Mesendoderm (in vitro differentiated cells): ENCODE results near the gene EFCAB6.

Experiments used
- DNase-seq: peaks from one replicate; pipeline ENCODE4 v3.0.0; 2013
- H2AK5ac ChIP-seq: 2 replicates; pipeline ENCODE4 v1.6.1; 2013; ENCODE audit warnings: low read length, inconsistent platforms
- H2BK120ac ChIP-seq: 2 replicates; pipeline ENCODE4 v1.6.1; 2013; ENCODE audit warnings: low read depth, mild to moderate bottlenecking, low read length, moderate library complexity, mixed read lengths
- H2BK15ac ChIP-seq: replicated peaks from 2 replicates; pipeline ENCODE4 v1.6.1; 2013; ENCODE audit warnings: low read depth, mild to moderate bottlenecking, moderate library complexity
- H2BK5ac ChIP-seq: 2 replicates; pipeline ENCODE4 v1.6.1; 2013; ENCODE audit warnings: low read length, inconsistent platforms
- H3K18ac ChIP-seq: 2 replicates; pipeline ENCODE4 v1.6.1; 2013; ENCODE audit warnings: mild to moderate bottlenecking, low read length, mixed read lengths
- H3K23ac ChIP-seq: one replicate; pipeline ENCODE4 v1.6.1; 2013; ENCODE audit warnings: low read length
- H3K27ac ChIP-seq: 2 replicates; pipeline ENCODE4 v1.5.1; 2013; ENCODE audit warnings: low read depth, mild to moderate bottlenecking, inconsistent platforms, low read length, moderate library complexity
- H3K27me3 ChIP-seq: 2 replicates; pipeline ENCODE4 v1.6.1; 2013; ENCODE audit warnings: low read length, control low read depth, mild to moderate bottlenecking, inconsistent platforms; ENCODE audit not compliant: insufficient read depth, poor library complexity
- H3K36me3 ChIP-seq: 2 replicates; pipeline ENCODE4 v1.6.1; 2013; ENCODE audit warnings: low read length, inconsistent platforms; ENCODE audit not compliant: control insufficient read depth, insufficient read depth
- H3K4ac ChIP-seq: one replicate; pipeline ENCODE4 v1.6.1; 2013; ENCODE audit warnings: low read depth, mild to moderate bottlenecking, low read length, moderate library complexity
- H3K4me1 ChIP-seq: 2 replicates; pipeline ENCODE4 v1.6.1; 2013; ENCODE audit warnings: low read depth, low read length, inconsistent platforms; ENCODE audit not compliant: control insufficient read depth
- H3K4me2 ChIP-seq: 2 replicates; pipeline ENCODE4 v1.6.1; 2013; ENCODE audit warnings: low read length
- H3K4me3 ChIP-seq: 2 replicates; pipeline ENCODE4 v1.5.1; 2013; ENCODE audit warnings: mild to moderate bottlenecking, low read length
- H3K56ac ChIP-seq: one replicate; pipeline ENCODE4 v1.6.1; 2013; ENCODE audit warnings: low read length
- H3K79me1 ChIP-seq: 2 replicates; pipeline ENCODE4 v1.6.1; 2013; ENCODE audit warnings: low read length, inconsistent platforms
- H3K79me2 ChIP-seq: 2 replicates; pipeline ENCODE4 v1.6.1; 2013; ENCODE audit warnings: mild to moderate bottlenecking, low read length; ENCODE audit not compliant: control insufficient read depth, insufficient read depth
- H3K9ac ChIP-seq: 2 replicates; pipeline ENCODE4 v1.6.1; 2013; ENCODE audit warnings: low read length, inconsistent platforms
- H4K5ac ChIP-seq: one replicate; pipeline ENCODE4 v1.6.1; 2013; ENCODE audit warnings: low read length
- H4K8ac ChIP-seq: one replicate; pipeline ENCODE4 v1.6.1; 2013; ENCODE audit warnings: low read depth, mild to moderate bottlenecking, control low read depth, low read length, moderate library complexity
- WGBS: extraction: QIAGEN DNeasy Blood & Tissue Kit; methylation state at CpG from one replicate; pipeline ENCODE4 v1.1.7; 2013; ENCODE audit warnings: low lambda C conversion rate, missing lambda C conversion rate; ENCODE audit not compliant: insufficient coverage; ENCODE audit errors: extremely low coverage; 5-methylcytosine and 5-hydroxymethylcytosine counted together

EFCAB6 gene

DNA sequence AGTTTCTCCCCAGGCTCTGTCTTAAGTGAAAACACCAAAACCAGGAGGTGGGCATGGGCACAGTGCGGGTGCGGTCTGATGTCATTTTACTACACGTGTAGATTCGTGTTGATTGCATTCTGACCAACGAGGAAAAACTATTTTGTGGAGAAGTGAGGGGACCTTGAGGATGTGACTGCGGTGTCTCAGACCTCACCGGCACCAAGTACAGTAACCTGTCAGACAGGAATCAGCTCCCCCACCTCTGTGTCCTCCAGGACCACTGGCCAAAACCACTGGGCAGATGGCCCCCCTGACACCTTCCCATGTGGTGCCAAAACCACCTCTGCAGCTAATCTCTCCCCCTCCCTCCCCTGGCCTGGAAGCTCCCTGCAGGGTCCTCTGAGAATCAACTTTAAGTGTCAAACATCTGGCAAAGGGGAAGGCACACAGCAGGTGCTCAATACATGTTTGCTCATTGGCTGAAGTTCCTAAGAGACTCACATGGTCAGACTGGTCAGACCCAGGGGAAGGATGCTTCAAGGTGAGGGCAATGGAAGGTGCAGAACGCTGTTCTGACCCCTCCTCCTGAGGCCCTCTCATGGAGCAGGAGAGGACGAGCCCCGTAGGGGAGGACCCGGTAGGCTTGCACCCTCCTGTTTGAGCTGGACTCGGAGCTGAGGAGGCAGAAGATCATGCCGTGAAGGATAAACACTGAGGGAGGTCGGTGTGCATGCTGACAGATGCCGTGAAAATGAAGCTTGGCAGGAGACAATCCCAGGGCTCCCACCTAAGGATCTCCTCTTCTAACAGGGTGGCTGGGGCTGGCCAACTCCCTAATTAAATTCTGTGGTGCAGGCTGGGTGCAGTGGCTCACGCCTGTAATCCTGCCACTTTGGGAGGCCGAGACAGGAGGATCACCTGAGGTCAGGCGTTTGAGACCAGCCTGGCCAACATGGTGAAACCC is 270.4 kb downstream of the EFCAB6 start:
- H3K18ac ChIP-seq: no peak overlapping the region
- H3K27ac ChIP-seq: no peak overlapping the region
- no peaks in the 10 kb centered on the region for H3K79me2 ChIP-seq
- WGBS: no CpG with 5 or more reads among the region's 18 CpGs
- no peaks in the 10 kb centered on the region for H3K36me3 ChIP-seq
- no peaks in the 10 kb centered on the region for H3K4me1 ChIP-seq
- DNase-seq: peak; percentile 30
- H3K27me3 ChIP-seq: no peaks in the 10 kb centered on the region
- H2BK15ac ChIP-seq: no peak overlapping the region
- no peak overlapping the region for H3K4me3 ChIP-seq
- H3K4ac ChIP-seq: no peak overlapping the region
- H2AK5ac ChIP-seq: no peak overlapping the region
- no peak overlapping the region for H3K4me2 ChIP-seq
- no peak overlapping the region for H3K9ac ChIP-seq
- H4K8ac ChIP-seq: no peak overlapping the region
- no peak overlapping the region for H3K23ac ChIP-seq
- H2BK120ac ChIP-seq: no peak overlapping the region
- H2BK5ac ChIP-seq: no peak overlapping the region
- no peak overlapping the region for H3K56ac ChIP-seq
- H3K79me1 ChIP-seq: no peaks in the 10 kb centered on the region
- no peak overlapping the region for H4K5ac ChIP-seq

DNA sequence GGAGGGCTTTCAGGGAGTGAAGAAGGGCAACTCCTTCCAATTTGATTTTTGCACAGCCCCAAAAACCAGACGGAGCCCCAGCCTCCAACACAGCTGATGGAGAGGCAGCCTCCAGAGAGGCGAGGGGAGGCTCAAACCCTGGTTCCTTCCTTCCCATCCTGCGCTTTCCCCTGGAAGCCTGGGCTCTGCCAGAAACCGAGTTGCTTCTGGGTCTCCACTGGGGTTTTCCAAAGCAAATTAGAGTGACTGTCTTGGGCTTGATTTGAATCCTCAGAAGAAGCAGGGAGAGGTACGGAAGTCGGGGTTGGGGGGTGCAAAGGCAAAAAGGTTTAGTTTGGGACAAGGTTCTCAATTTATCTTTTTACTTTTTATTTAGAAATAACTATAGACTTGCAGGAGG is 271.1 kb downstream of the EFCAB6 start:
- Histone ChIP-seq H3K23ac (no peak overlapping the region), H3K27ac (no peak overlapping the region), H2BK120ac (no peak overlapping the region), H3K27me3 (no peaks in the 10 kb centered on the region), H3K4me3 (no peak overlapping the region), H3K56ac (no peak overlapping the region), H2AK5ac (no peak overlapping the region), H3K36me3 (no peaks in the 10 kb centered on the region), H3K4me2 (no peak overlapping the region), H2BK5ac (no peak overlapping the region), H3K79me2 (no peaks in the 10 kb centered on the region), H4K5ac (no peak overlapping the region), H3K18ac (no peak overlapping the region), H3K79me1 (no peaks in the 10 kb centered on the region), H3K9ac (no peak overlapping the region), H3K4me1 (no peaks in the 10 kb centered on the region), H2BK15ac (no peak overlapping the region), H4K8ac (no peak overlapping the region), H3K4ac (no peak overlapping the region)
- DNase-seq: no peak
- WGBS: no CpG with 5 or more reads among the region's 6 CpGs

DNA sequence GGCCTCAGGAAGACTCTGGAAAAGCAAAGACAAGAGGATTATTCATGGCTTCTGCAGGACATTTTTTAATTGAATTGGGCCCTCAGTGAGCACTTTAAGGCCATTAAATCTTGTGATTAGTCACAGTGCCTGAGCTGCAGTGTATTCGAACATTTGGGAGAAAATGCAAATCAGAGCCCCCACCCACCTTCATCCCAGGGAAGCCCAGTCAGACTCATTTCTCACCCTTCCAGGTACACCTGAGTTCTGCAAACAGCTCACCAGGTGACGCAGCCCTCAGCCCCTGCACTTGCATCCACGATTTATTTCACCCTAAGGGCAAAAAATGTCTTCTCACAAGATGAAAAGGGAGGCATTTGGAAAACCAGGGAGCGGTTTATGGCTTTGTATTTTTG is 271.6 kb downstream of the EFCAB6 start:
- no peak overlapping the region for H3K4me2 ChIP-seq

DNA sequence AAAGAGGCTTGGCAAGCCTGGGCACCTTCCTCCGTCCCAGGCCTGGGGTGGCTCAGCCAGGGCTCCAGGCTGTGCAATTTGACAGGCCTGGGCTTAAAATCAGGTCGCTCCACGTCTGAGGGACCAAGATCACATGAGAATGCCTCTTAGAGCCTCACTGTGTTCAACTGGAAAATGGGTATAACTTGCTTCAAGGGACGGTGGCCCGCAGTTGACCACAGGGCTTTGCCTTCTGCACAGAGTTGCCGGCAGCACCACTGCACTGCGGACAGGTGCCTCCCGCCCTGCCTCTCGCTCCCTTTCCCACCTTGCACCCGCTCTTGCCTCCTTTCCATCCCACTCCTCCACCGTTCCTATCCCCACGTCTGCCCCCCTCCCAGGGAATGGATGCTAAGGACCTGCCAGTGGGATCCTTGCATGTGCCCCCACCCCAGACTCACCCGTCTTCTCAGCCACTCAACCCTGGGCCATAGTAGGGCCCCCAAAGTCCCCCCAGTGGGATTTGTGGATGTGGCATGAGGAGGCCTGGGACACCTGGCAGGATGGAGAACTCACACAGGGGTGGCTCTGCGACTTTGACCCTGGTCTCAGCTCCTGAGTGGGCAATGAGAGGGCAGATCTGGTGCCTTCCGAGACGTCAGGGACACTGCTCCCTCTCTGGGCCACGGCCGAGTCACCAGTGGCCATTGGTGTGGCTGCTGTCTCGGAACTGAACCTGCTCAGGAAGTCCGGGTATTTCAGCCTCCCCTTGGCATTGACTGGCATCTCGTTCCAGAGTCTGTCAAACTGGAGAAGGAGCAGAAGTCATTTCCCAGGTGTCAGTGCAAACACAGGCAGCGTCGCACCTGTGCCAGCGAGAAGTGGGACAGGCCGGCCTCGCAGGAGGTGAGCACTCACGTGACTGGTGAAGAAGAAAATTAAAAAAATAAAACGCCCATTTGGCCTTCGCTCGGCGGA is 272.3 kb downstream of the EFCAB6 start:
- Histone ChIP-seq H2BK5ac (no peak overlapping the region), H3K56ac (no peak overlapping the region), H4K8ac (no peak overlapping the region), H3K9ac (no peak overlapping the region), H4K5ac (no peak overlapping the region), H3K27ac (no peak overlapping the region), H2AK5ac (no peak overlapping the region), H3K79me2 (no peaks in the 10 kb centered on the region), H2BK15ac (no peak overlapping the region), H3K27me3 (no peaks in the 10 kb centered on the region), H3K79me1 (no peaks in the 10 kb centered on the region), H3K23ac (no peak overlapping the region), H3K18ac (no peak overlapping the region), H3K36me3 (no peaks in the 10 kb centered on the region), H2BK120ac (no peak overlapping the region), H3K4me1 (no peaks in the 10 kb centered on the region), H3K4me3 (no peak overlapping the region), H3K4ac (no peak overlapping the region), H3K4me2 (no peak overlapping the region)
- no CpG with 5 or more reads among the region's 31 CpGs for WGBS
- DNase-seq: no peak

More for the DNA sequence above, 271.6 kb downstream of the EFCAB6 start:
- no peak for DNase-seq
- Histone ChIP-seq H2AK5ac (no peak overlapping the region), H3K9ac (no peak overlapping the region), H2BK5ac (no peak overlapping the region), H3K79me1 (no peaks in the 10 kb centered on the region), H3K4ac (no peak overlapping the region), H3K4me1 (no peaks in the 10 kb centered on the region), H3K36me3 (no peaks in the 10 kb centered on the region), H2BK15ac (no peak overlapping the region), H4K5ac (no peak overlapping the region), H3K18ac (no peak overlapping the region), H3K56ac (no peak overlapping the region), H2BK120ac (no peak overlapping the region), H3K23ac (no peak overlapping the region), H3K27ac (no peak overlapping the region), H3K79me2 (no peaks in the 10 kb centered on the region), H3K27me3 (no peaks in the 10 kb centered on the region), H3K4me3 (no peak overlapping the region), H4K8ac (no peak overlapping the region)
- WGBS: no CpG with 5 or more reads among the region's 4 CpGs

DNA sequence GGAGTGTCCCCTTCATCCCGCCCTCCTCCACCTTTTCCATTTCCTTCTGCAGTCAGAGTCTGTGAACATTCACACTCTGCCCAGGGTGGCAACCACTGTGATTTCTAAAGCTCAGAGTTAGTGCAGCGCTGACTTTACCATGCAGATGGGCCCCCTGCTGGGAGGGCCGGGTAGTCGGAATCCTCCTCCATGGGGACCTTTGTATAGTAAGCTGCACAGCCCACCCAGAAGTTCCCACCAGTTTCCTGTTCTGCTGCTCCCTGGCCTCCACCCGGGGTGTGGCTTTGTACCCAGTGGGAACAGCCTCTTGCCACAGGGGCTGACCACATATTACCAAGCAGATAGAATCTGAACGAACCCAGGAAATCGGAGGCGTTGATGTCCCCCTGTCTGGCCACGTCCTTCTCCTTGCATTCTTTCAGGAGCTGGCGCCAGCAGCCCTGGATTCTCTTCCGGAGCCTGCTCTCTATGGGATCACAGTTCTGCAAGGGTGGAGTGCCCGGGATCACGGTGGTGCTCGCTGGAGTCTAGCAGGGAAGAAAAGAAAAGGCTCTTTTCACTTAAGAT is 275.0 kb downstream of the EFCAB6 start:
- Histone ChIP-seq H2BK120ac (no peak overlapping the region), H2BK5ac (no peak overlapping the region), H3K27ac (no peak overlapping the region), H3K4me3 (no peak overlapping the region), H3K4me1 (no peaks in the 10 kb centered on the region), H3K4ac (no peak overlapping the region), H3K79me2 (no peaks in the 10 kb centered on the region), H3K18ac (no peak overlapping the region), H3K9ac (no peak overlapping the region), H3K23ac (no peak overlapping the region), H2AK5ac (no peak overlapping the region), H3K27me3 (no peaks in the 10 kb centered on the region), H3K79me1 (no peaks in the 10 kb centered on the region), H4K8ac (no peak overlapping the region), H3K36me3 (no peaks in the 10 kb centered on the region), H3K56ac (no peak overlapping the region), H4K5ac (no peak overlapping the region), H2BK15ac (no peak overlapping the region), H3K4me2 (no peak overlapping the region)
- WGBS: no CpG with 5 or more reads among the region's 14 CpGs
- no peak for DNase-seq
